ENCODE results near the gene NKAIN2.
"Not testable (repeated sequence)": the region's sequence is repeated elsewhere in the genome, so short reads cannot be mapped to it uniquely, and the experiment has no call there.

The NKAIN2 gene

GRCh38 chr6:124131259-124131658 is 327.6 kb downstream of the NKAIN2 start:
- no peak for DNase-seq

GRCh38 chr6:124131779-124132178 is 328.1 kb downstream of the NKAIN2 start:
- DNase-seq: no peak

GRCh38 chr6:124132256-124132655 is 328.6 kb downstream of the NKAIN2 start:
- DNase-seq: no peak

- no peak for DNase-seq
These were observed 339.2 kb downstream of the NKAIN2 start for GRCh38 chr6:124142852-124143251.

GRCh38 chr6:124143435-124143834 is 339.8 kb downstream of the NKAIN2 start:
- no peak for DNase-seq

- DNase-seq: no peak
These were observed 344.0 kb downstream of the NKAIN2 start for GRCh38 chr6:124147621-124148020.

- no peak for DNase-seq
These were observed 344.7 kb downstream of the NKAIN2 start for GRCh38 chr6:124148236-124148957.

GRCh38 chr6:124149646-124150045 is 346.0 kb downstream of the NKAIN2 start:
- no peak for DNase-seq

GRCh38 chr6:124158024-124158423 is 354.4 kb downstream of the NKAIN2 start:
- no peak for DNase-seq

GRCh38 chr6:124163676-124164075 is 360.0 kb downstream of the NKAIN2 start:
- DNase-seq: no peak

GRCh38 chr6:124164343-124164742 is 360.7 kb downstream of the NKAIN2 start:
- DNase-seq: no peak

- DNase-seq: not testable (repeated sequence)
These were observed 363.6 kb downstream of the NKAIN2 start for GRCh38 chr6:124167249-124167648.

GRCh38 chr6:124190256-124190655 is 386.6 kb downstream of the NKAIN2 start:
- DNase-seq: no peak

GRCh38 chr6:124193132-124193531 is 389.5 kb downstream of the NKAIN2 start:
- no peak for DNase-seq

GRCh38 chr6:124197148-124197547 is 393.5 kb downstream of the NKAIN2 start:
- no peak for DNase-seq

GRCh38 chr6:124199286-124199685 is 395.6 kb downstream of the NKAIN2 start:
- DNase-seq: no peak

GRCh38 chr6:124200661-124201060 is 397.0 kb downstream of the NKAIN2 start:
- DNase-seq: no peak

GRCh38 chr6:124203101-124203811 is 399.6 kb downstream of the NKAIN2 start:
- no peak for DNase-seq

GRCh38 chr6:124203812-124204167 is 400.1 kb downstream of the NKAIN2 start:
- DNase-seq: no peak

GRCh38 chr6:124205921-124206320 is 402.3 kb downstream of the NKAIN2 start:
- no peak for DNase-seq

GRCh38 chr6:124223611-124224345 is 420.1 kb downstream of the NKAIN2 start:
- no peak for DNase-seq

GRCh38 chr6:124226396-124226795 is 422.7 kb downstream of the NKAIN2 start:
- DNase-seq: no peak

- DNase-seq: no peak
These were observed 429.6 kb downstream of the NKAIN2 start for GRCh38 chr6:124233221-124233620.

- DNase-seq: no peak
These were observed 431.1 kb downstream of the NKAIN2 start for GRCh38 chr6:124234801-124235200.
